NB4 (cell line): Measurements from ENCODE around the gene LIX1L.

ENCODE experiments used
- MYC ChIP-seq: IDR thresholded peaks from 2 replicates; pipeline ENCODE4 v1.6.1; 2011; ENCODE audit warnings: low read depth, low read length
- POLR2A ChIP-seq: IDR thresholded peaks from 2 replicates; pipeline ENCODE4 v1.6.1; 2011; ENCODE audit warnings: mild to moderate bottlenecking; ENCODE audit not compliant: insufficient read length; ENCODE audit errors: extremely low read depth
- TF ChIP-seq, protein P1 (sequence below): IDR thresholded peaks from one replicate; pipeline ENCODE4 v1.5.1; 2012; ENCODE audit warnings: low read depth, low read length
- TF ChIP-seq, protein P2 (sequence below): IDR thresholded peaks from 2 replicates; pipeline ENCODE4 v1.6.1; 2011; ENCODE audit warnings: low read depth, low read length

DNA sequence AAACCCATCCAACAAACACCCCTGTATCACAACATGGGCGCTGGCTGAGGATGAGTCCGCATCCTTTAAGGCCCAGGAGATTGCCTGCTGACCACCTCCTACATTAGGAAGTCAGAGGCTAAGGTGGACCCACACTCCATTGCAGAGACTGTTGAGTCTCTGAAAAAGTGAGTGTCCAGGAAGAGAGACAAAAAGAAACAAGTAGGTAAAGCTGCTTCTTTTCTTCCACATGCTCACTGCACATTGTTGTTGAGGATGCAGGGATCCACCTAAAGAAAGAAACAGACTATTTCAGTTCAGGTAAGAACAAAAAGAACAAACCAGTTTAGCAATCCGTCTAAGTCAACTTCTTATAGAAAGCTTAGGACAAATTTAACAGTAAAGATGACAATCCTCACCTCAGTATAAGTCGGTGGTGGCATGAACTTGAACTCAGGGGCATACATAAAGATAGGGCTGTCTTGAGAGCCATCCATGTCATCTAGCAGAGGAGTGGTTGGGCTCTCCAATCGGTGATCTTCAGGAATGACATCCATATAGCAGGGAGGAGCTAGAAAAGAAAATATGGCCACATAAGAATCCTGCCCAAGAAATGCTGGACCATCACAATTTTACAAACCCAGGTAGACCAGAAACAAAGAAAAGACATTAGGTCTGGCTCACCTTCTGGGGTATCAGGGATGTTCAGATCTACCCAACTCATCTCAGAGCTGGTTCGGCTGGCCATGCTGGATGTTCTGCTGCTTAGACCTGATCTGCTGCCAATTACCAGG lies 36.0 kb upstream of the LIX1L start:
- TF ChIP-seq, protein P1, sequence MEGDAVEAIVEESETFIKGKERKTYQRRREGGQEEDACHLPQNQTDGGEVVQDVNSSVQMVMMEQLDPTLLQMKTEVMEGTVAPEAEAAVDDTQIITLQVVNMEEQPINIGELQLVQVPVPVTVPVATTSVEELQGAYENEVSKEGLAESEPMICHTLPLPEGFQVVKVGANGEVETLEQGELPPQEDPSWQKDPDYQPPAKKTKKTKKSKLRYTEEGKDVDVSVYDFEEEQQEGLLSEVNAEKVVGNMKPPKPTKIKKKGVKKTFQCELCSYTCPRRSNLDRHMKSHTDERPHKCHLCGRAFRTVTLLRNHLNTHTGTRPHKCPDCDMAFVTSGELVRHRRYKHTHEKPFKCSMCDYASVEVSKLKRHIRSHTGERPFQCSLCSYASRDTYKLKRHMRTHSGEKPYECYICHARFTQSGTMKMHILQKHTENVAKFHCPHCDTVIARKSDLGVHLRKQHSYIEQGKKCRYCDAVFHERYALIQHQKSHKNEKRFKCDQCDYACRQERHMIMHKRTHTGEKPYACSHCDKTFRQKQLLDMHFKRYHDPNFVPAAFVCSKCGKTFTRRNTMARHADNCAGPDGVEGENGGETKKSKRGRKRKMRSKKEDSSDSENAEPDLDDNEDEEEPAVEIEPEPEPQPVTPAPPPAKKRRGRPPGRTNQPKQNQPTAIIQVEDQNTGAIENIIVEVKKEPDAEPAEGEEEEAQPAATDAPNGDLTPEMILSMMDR, result no peak
- TF ChIP-seq POLR2A (no peak), MYC (no peak)
- TF ChIP-seq, protein P2, sequence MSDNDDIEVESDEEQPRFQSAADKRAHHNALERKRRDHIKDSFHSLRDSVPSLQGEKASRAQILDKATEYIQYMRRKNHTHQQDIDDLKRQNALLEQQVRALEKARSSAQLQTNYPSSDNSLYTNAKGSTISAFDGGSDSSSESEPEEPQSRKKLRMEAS, result no peak
